GM18517 (cell line): ENCODE measurements around the gene PRR14.

ENCODE experiments used
- ATAC-seq: cut with Tn5 transposase; IDR thresholded peaks from one replicate; pipeline ENCODE4 v1.9.1; 2021; ENCODE audit warnings: mild to moderate bottlenecking, moderate library complexity; ENCODE audit not compliant: unreplicated experiment

PRR14 gene

GRCh38 chr16:30650369-30651123 lies at the start of gene PRR14:
Gene PRR14, plus strand, starts transcription at chr16:30650960. Its CDS starts 686 bp downstream, at chr16:30651646.
- ATAC-seq = peak; percentile 74

GRCh38 chr16:30601966-30602365 lies 48.8 kb upstream of the PRR14 start:
- no peak for ATAC-seq

GRCh38 chr16:30602616-30603277 lies 48.0 kb upstream of the PRR14 start:
- ATAC-seq = no peak

GRCh38 chr16:30603945-30604315 lies 46.8 kb upstream of the PRR14 start:
- ATAC-seq = no peak

GRCh38 chr16:30604316-30604947 lies 46.3 kb upstream of the PRR14 start:
- no peak for ATAC-seq

GRCh38 chr16:30605158-30605557 lies 45.6 kb upstream of the PRR14 start:
- ATAC-seq = no peak

- no peak for ATAC-seq
Observed at GRCh38 chr16:30606004-30606403, 44.8 kb upstream of the PRR14 start.

GRCh38 chr16:30609002-30609925 lies 41.5 kb upstream of the PRR14 start:
- no peak for ATAC-seq

- peak; percentile 81 for ATAC-seq
Observed at GRCh38 chr16:30609926-30610839, 40.6 kb upstream of the PRR14 start, which contains the start of gene ZNF689. Gene ZNF689, minus strand, starts transcription at chr16:30610389. Its CDS starts 348 bp downstream, at chr16:30610041.

GRCh38 chr16:30615358-30616091 lies 35.2 kb upstream of the PRR14 start:
- ATAC-seq = no peak

- no peak for ATAC-seq
Observed at GRCh38 chr16:30619202-30619601, 31.6 kb upstream of the PRR14 start.

- ATAC-seq = no peak
Observed at GRCh38 chr16:30619638-30620037, 31.1 kb upstream of the PRR14 start.

- no peak for ATAC-seq
Observed at GRCh38 chr16:30620169-30620568, 30.6 kb upstream of the PRR14 start.

- ATAC-seq = no peak
Observed at GRCh38 chr16:30621765-30622164, 29.0 kb upstream of the PRR14 start.

GRCh38 chr16:30622455-30623032 lies 28.2 kb upstream of the PRR14 start:
- ATAC-seq = no peak

GRCh38 chr16:30623536-30624283 lies 27.1 kb upstream of the PRR14 start:
- no peak for ATAC-seq

- no peak for ATAC-seq
Observed at GRCh38 chr16:30626236-30626635, 24.5 kb upstream of the PRR14 start.
